Stimulated activated CD8-positive, alpha-beta memory T cell treated with anti-CD3 and anti-CD28 coated beads, Interleukin-4, amount 100 ng/mL, for 1 hour (primary cell): ENCODE results near the gene DOCK1.
"Not testable (repeated sequence)": the region's sequence is repeated elsewhere in the genome, so short reads cannot be mapped to it uniquely, and the experiment has no call there.

Source experiments
- DNase-seq, 2 donors: peaks; one replicate each; pipeline ENCODE4 v3.0.0-alpha.2; 2020; ENCODE audit warnings: low read depth in 2 of 2, low spot score in 1 of 2

Gene DOCK1

GRCh38 chr10:126902157-126902556 is 3.1 kb upstream of the DOCK1 start:
- no peak for DNase-seq

- DNase-seq = no peak
Measured at GRCh38 chr10:126903656-126904360, 1.4 kb upstream of the DOCK1 start.

- DNase-seq = no peak
Measured at GRCh38 chr10:126904516-126904817, 761 bp upstream of the DOCK1 start.

GRCh38 chr10:126905776-126906703 is 812 bp downstream of the DOCK1 start:
- no peak for DNase-seq

GRCh38 chr10:126906704-126907422 is 1.6 kb downstream of the DOCK1 start:
- no peak for DNase-seq

GRCh38 chr10:126907423-126907970 is 2.3 kb downstream of the DOCK1 start:
- DNase-seq = no peak

GRCh38 chr10:126908225-126908624 is 3.0 kb downstream of the DOCK1 start:
- DNase-seq = no peak

- DNase-seq = no peak
Measured at GRCh38 chr10:126908729-126909128, 3.5 kb downstream of the DOCK1 start.

- DNase-seq = no peak
Measured at GRCh38 chr10:126909147-126909546, 3.9 kb downstream of the DOCK1 start.

GRCh38 chr10:126910196-126910595 is 5.0 kb downstream of the DOCK1 start:
- no peak for DNase-seq

- DNase-seq = no peak
Measured at GRCh38 chr10:126910798-126911197, 5.6 kb downstream of the DOCK1 start.

- no peak for DNase-seq
Measured at GRCh38 chr10:126911301-126911700, 6.1 kb downstream of the DOCK1 start.

GRCh38 chr10:126913316-126913715 is 8.1 kb downstream of the DOCK1 start:
- no peak for DNase-seq

- DNase-seq = no peak
Measured at GRCh38 chr10:126914561-126914960, 9.3 kb downstream of the DOCK1 start.

GRCh38 chr10:126916952-126917351 is 11.7 kb downstream of the DOCK1 start:
- not testable (repeated sequence) for DNase-seq

GRCh38 chr10:126917375-126917774 is 12.1 kb downstream of the DOCK1 start:
- DNase-seq = no peak

- DNase-seq = no peak
Measured at GRCh38 chr10:126917975-126918908, 13.0 kb downstream of the DOCK1 start.

- DNase-seq = no peak
Measured at GRCh38 chr10:126919426-126919825, 14.2 kb downstream of the DOCK1 start.

- DNase-seq = no peak
Measured at GRCh38 chr10:126921162-126921561, 15.9 kb downstream of the DOCK1 start.

GRCh38 chr10:126921974-126922525 is 16.8 kb downstream of the DOCK1 start:
- DNase-seq = no peak
